Measurements from ENCODE around the gene INPP5A. TPM values are rescaled to one million over a fixed set of nuclear protein-coding genes. Genes with fewer than 3 reads are reported as not detected.

The INPP5A gene
- total and polyA plus RNA-seq, 10 of the 15 experiments (the other 5 are each of a cell fraction or from before 2014, with no cell fraction given) = 0.52 to 15.0 (median 6.3) TPM

- intact Hi-C loops (cut with micrococcal nuclease; ENCODE audit: unreplicated experiment) = no loop called here
- Histone ChIP-seq H3K9ac (ENCODE audit: control insufficient read depth, insufficient read depth, low read length) (no peak overlapping the region), H3K4me3 (no peak overlapping the region), H3K27me3 (replicated peaks in 1 of 2; ENCODE audit: control insufficient read depth in 2 of 2, insufficient read depth in 2 of 2, low read length in 1 of 2) (no peaks in the 10 kb centered on the region), H3K9me3 (replicated peaks; ENCODE audit: control insufficient read depth, insufficient read depth, low read length) (peaks cover 5% of the 10 kb centered on the region; the same call in 1 of the 3 replicates), H3K27ac (ENCODE audit: control insufficient read depth, insufficient read depth) (no peak overlapping the region), H3K4me2 (ENCODE audit: control insufficient read depth, insufficient read depth) (no peak overlapping the region), H2AFZ (ENCODE audit: control insufficient read depth, low read depth, low read length) (no peak overlapping the region), H4K20me1 (ENCODE audit: control insufficient read depth, insufficient read depth) (no peaks in the 10 kb centered on the region), H3K4me1 (ENCODE audit: control insufficient read depth, insufficient read depth, low read length) (no peaks in the 10 kb centered on the region), H3K79me2 (ENCODE audit: control insufficient read depth, insufficient read depth, low read length) (no peaks in the 10 kb centered on the region), H3K36me3 (ENCODE audit: control insufficient read depth in 2 of 2, insufficient read depth in 2 of 2, low read length in 1 of 2) (peaks cover 0 to 2% of the 10 kb centered on the region in 2 experiments; a peak in 2 of 4 replicates)
- ATAC-seq = no peak
- no TSS peak for BruUV-seq (replicated peaks)
- TF ChIP-seq EZH2 (IDR thresholded peaks at IDR 0.05; ENCODE audit: borderline replicate concordance, control insufficient read depth, low read depth, low read length) (no peak), ZNF592 (IDR thresholded peaks at IDR 0.05) (no peak), EGR1 (IDR thresholded peaks at IDR 0.05; ENCODE audit: borderline replicate concordance in 1 of 2, low read depth in 2 of 2, low read length in 2 of 2) (no peak), MTA3 (IDR thresholded peaks at IDR 0.05; ENCODE audit: borderline replicate concordance, low read length) (no peak), ZNF217 (IDR thresholded peaks at IDR 0.05) (no peak), MEF2A (IDR thresholded peaks at IDR 0.05; ENCODE audit: insufficient read depth, low read depth, low read length) (no peak), FOXK2 (IDR thresholded peaks at IDR 0.05) (no peak), ZNF622 (IDR thresholded peaks at IDR 0.05) (no peak), ZSCAN29 (IDR thresholded peaks at IDR 0.05) (no peak), IKZF2 (IDR thresholded peaks at IDR 0.05) (no peak), SMARCA5 (IDR thresholded peaks at IDR 0.05) (no peak), MXI1 (IDR thresholded peaks at IDR 0.05; ENCODE audit: low read depth, low read length) (no peak)
- RAD21 ChIA-PET (ENCODE audit: unreplicated experiment) = no interaction called here
- POLR2A ChIA-PET = no interaction called here
- no peak for FAIRE-seq
- in situ Hi-C loops (cut with MboI) = no loop called here
- 69% methylated on average over 26 of the region's 27 CpGs for WGBS (ENCODE audit: insufficient coverage, insufficient replicate concordance, low lambda C conversion rate, missing lambda C conversion rate)
- CTCF ChIA-PET = no interaction called here
- DNase-seq (ENCODE audit: low read depth, low spot score) = no peak
- SMC1A ChIA-PET (ENCODE audit: uncharacterized antibody, unreplicated experiment) = no interaction called here
These were observed 162.8 kb downstream of the INPP5A start for GRCh38 chr10:132700156-132701098.

All from GM12878 (cell line).